Left kidney (tissue), 2 donors: Measurements from ENCODE around the gene LYRM7. TPM values are rescaled to one million over a fixed set of nuclear protein-coding genes. Genes with fewer than 3 reads are reported as not detected.
"Not testable (repeated sequence)": the region's sequence is repeated elsewhere in the genome, so short reads cannot be mapped to it uniquely, and the experiment has no call there.

Experiments used
- DNase-seq: peaks from one replicate; pipeline ENCODE4 v3.0.0-alpha.2; 2013
- polyA plus RNA-seq: library from polyadenylated mRNA; unstranded; fragments of 120-200 nt; gene quantifications from one replicate; pipeline ENCODE4 v1.2.1, GENCODE V29; 2013; ENCODE audit not compliant: insufficient read length

LYRM7 gene
- polyA plus RNA-seq, 1 donor = 17.4 TPM

DNA sequence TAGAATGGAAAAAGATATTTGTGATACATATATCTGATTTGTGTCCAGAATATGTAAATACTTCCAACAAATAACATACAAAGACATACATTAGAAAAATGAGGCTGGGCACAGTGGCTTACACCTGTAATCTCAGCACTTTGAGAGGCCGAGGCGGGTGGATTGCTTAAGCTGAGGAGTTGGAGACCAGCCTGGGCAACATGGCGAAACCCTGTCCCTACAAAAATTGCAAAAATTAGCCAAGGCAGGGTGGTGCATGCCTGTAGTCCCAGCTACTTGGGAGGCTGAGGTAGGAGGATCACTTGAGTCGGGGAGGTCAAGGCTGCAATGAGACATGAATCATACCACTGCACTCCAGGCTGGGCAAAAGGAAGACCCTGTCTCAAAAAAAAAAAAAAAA lies 47.0 kb downstream of the LYRM7 start:
- DNase-seq = no peak

- DNase-seq = no peak
These were observed 47.6 kb downstream of the LYRM7 start for GRCh38 chr5:131218392-131218791.

DNA sequence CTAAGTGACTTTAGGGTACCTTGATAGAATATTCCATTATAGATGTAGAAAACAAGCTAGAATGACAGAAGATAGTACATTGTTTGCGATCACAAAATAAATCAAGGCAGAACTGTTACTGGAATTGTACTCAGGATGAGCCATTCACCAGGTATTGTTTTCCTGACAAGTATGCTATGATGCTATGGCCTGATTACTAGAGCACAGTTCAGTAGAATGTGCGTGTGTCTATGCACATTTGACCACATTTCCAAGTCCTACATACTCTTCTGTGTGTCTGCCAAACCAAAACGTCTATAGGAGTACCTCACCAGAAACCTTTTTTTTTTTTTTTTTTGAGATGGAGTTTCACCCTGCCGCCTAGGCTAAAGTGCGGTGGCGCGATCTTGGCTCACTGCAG lies 49.8 kb downstream of the LYRM7 start:
- no peak for DNase-seq

DNA sequence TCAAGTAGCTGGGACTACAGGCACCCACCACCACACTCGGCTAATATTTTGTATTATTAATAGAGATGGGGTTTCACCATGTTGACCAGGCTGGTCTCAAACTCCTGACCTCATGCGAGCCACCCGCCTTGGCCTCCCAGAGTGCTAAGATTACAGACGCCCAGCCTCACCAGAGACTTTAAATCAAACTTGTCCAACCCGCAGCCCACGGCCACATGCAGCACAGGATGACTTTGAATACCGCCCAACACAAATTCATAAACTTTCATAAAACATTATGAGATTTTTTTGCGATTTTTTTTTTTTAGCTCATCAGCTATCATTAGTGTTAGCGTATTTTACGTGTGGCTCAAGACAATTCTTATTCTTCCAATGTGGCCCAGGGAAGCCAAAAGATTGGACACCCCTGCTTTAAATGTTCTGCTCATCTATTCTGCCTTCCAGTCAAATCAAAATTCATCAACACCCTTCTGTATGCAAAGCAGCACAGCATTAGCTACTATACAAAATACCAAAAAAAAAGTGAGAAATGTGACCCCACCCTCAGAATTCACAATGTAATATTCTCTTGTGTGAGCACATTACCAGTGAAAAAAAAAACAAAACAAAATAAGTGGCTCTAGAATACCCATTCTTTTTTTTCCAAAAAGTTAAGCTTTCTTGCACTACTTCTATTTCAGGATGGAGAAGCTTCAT lies 50.4 kb downstream of the LYRM7 start:
- no peak for DNase-seq

DNA sequence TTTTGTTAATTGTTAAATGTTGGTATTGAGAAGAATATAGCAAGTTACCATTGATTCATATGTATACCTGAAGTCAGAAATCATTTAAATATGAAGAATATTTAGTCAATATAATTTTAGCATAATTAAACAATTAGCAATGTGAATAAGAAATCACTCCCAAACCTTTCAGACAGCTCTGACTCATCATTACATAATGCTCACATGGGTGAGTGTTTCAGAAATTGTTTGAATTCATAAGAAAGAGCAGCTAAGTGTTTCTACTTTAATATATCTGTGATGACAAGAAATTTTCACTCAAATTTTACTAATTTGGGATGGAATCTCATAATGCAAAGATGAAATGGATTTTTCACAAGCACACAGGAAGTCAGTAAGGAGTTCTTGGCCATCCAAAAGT lies 51.1 kb downstream of the LYRM7 start:
- DNase-seq = no peak

- no peak for DNase-seq
These were observed 52.0 kb downstream of the LYRM7 start for GRCh38 chr5:131222731-131223130.

DNA sequence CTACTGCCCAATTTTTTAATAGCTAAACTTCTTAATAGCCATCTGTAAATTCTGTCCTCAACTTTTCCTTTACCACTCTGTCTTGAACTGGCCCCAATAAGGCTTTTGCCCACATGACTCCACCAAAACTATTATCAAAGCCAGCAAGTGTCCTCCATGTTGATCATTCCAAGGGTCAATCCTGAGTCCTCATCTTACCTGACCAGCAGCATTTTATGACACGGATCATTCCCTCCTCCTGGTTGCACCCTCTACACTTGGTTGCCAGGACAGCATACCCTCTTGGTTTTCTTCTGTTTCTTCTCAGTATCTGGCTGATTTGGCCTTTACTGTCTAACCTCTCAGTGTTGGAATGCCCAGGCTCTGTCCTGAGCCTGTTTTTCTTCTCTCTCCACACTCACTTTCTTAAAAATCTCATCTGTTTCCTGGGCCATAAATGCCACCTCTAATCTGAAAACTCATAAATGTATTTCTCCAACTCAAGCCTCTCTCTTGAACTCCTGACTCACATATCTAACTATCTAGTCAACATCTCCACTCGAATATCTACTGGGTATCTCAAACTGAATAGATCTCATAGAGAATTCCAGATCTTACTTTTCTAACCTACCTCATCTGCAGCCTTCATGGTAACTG lies 53.1 kb downstream of the LYRM7 start:
- DNase-seq = no peak

DNA sequence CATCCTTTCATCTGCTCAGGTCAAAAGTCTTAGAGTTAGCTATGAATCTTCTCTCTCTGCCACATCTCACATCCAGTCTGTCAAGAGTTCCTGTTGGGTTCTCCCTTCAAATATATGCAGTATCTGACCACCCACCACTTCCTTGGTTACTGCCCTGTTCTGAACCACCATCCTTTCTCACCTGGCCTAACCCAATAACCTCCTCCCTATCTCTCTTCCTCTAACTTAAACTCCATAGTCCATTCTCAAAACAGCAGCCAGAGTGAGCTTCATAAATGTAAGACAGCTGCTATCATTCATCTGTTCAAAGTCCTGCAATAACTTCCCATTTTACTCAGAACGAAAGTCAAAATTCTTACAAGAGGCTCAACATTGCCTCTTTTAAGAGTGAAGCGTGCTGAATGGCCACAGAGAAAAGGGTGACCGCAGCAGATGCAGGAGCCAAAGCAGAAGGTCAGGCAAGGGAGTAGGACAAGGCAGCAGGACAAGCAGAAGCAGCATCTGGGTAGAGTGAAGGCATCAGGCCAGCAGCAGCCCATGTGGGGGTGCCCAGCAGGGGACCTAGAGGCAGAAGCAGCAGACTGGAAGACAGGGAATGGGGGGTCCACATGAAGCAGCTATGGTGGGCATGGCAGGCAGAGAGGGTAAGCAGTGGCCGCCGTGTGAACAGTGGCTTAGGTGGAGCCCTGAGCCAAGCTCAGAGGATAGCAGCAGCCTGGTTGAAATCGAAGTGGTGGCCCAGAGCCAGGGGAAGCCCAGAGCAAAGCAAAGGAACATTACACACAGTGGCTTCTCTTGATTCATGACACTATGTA lies 53.9 kb downstream of the LYRM7 start:
- no peak for DNase-seq

GRCh38 chr5:131225282-131225974 lies 54.7 kb downstream of the LYRM7 start:
- no peak for DNase-seq

- no peak for DNase-seq
These were observed 56.2 kb downstream of the LYRM7 start for GRCh38 chr5:131226899-131227298.

DNA sequence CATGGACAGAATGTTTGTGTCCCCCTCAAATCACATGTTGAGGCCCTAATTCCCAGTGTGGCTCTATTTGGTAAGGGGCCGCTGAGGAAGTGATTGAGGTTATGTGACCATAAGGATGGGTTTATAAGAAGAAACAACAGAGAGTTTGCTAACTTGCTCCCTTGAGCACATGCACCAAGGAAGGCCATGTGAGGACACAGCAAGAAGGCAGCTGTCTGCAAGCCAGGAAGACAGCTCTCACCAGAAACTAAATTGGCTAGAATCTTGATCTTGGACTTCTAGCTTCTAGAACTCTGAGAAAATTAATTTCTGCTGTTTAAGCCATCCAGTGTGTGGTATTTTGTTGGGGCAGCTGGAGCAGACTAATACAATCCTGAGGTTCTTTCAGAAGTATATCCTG lies 57.9 kb downstream of the LYRM7 start:
- DNase-seq = no peak

DNA sequence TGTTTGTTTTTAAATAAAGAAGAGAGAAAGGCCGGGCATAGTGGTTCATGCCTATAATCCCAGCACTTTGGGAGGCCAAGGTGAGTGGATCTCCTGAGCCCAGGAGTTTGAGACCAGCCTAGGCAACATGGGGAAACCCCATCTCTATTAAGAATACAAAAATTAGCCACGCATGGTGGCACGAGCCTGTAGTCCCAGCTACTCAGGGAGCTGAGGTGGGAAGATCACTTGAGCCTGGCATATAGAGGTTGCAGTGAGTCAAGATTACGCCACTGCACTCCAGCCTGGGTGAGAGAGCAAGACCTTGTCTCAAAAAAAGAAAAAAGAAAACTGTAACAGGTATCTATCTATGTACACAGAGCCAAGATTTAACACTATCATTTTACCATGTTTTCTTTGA lies 58.9 kb downstream of the LYRM7 start:
- no peak for DNase-seq

GRCh38 chr5:131230406-131230805 lies 59.7 kb downstream of the LYRM7 start:
- no peak for DNase-seq

GRCh38 chr5:131239686-131240085 lies 68.9 kb downstream of the LYRM7 start:
- DNase-seq = no peak

DNA sequence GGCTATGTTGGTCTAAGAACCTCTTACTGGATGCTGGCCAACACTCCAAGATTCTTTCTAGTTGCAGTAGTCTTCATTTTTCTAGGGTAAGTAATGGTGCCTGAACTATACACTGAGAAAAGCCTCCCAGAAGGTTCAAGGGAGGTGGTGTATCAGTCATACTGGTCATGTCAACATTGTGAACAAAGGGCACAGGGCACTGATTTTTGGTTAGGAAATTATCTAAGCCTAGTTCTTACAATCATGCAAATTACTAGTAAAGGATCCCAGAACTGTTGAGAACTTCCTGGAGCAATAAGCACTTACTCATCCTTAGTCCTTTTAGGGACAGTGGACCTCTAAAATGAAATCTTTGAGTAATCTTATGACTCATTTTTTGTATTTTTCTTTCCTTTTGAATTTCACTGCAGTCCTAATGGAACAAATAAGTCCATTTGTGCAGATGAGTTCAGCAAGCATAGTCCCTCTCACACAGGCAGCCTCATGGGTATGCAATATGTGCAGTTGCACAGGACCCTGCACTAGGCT lies 72.0 kb downstream of the LYRM7 start:
- DNase-seq = no peak

DNA sequence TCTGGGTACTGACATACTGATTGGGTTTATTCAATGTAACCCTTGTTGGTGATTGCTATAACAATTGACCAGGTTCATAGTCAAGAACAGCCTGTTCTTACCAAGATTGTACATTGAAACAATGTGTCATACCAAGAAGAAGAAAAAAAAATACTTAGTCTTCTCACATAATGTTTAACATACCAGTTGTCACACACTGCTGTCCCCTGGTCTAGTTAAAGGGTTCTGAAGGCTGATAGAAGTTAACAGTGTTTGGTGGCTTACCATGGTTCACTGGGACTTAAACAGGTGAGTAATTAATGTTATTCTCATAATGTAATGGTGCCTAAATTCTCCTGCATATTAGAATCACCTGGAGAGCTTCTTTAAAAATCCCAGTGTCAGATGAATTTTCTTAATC lies 74.6 kb downstream of the LYRM7 start:
- no peak for DNase-seq

- DNase-seq = no peak
These were observed 75.2 kb downstream of the LYRM7 start for GRCh38 chr5:131245948-131246347.

GRCh38 chr5:131246504-131246903 lies 75.8 kb downstream of the LYRM7 start:
- DNase-seq = no peak

DNA sequence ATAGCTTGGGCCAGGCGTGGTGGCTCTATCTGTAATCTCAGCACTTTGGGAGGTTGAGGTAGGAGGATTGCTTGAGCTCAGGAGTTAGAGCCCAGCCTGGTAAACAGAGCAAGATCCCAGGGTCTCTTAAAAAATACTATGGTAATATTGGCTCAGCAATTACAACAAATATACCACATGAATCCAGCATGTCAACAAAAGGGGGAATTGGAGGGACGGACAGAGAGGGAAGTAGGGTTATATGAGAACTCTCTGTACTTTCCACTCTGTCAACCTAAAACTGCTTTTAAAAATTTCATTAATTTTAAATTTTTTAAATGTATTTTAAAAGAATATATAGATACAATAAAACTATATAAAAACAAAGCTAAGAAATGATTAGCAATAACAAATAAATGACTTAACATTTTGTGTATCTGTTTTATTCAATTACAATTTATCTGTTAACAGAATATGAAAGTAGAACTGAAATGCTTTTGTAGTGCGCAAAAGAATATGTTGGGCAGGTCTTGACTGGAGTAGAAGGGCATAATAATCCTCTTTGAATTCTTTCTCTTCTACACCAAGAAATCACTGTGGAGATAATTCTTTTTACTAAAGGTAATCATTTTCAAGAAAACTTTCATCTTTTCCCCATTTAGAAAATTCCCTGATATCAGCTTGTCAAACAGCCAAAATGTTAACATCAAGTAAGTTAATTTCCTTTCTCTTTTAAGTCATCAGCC lies 80.2 kb downstream of the LYRM7 start:
- DNase-seq = no peak

DNA sequence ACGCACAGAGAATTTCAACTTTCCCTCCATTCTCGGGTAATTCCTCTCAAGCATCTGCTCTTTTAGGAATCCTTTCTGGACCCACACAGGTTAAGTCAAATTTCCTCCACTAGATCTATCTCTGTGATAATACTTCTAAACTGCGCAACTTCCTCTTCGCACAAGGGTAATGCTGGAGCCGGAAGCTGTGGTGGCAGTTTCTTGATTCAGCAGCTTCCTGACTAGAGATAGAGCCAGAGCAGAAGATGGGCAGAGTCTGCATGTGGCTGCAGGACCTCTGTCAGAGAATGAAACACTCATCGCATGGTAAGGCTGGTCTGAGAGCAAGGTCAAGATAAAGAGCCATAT lies 82.1 kb downstream of the LYRM7 start:
- DNase-seq = no peak

GRCh38 chr5:131254025-131254424 lies 83.3 kb downstream of the LYRM7 start:
- DNase-seq = not testable (repeated sequence)

GRCh38 chr5:131254741-131255140 lies 84.0 kb downstream of the LYRM7 start:
- no peak for DNase-seq
